Brain microvascular endothelial cell (primary cell): ENCODE measurements around the gene NHLH1.
"Not testable (repeated sequence)": the region's sequence is repeated elsewhere in the genome, so short reads cannot be mapped to it uniquely, and the experiment has no call there.

Experiments
- DNase-seq: peaks from one replicate; pipeline ENCODE4 v3.0.0-alpha.2; 2020
- H3K27ac ChIP-seq: fragments of 250-450 bp; sonication (Bioruptor Pico); 2 replicates; pipeline ENCODE4 v1.5.1; 2020; ENCODE audit warnings: mild to moderate bottlenecking, moderate library complexity
- H3K27me3 ChIP-seq: fragments of 250-450 bp; sonication (Bioruptor Pico); replicated peaks from 2 replicates; pipeline ENCODE4 v1.5.1; 2020; ENCODE audit warnings: mild to moderate bottlenecking
- H3K36me3 ChIP-seq: fragments of 250-450 bp; sonication (Bioruptor Pico); replicated peaks from 2 replicates; pipeline ENCODE4 v1.5.1; 2020; ENCODE audit warnings: mild to moderate bottlenecking
- H3K4me3 ChIP-seq: 2 replicates; pipeline ENCODE4 v1.5.1; 2011; ENCODE audit warnings: low read depth, mild to moderate bottlenecking, control low read depth, low read length, moderate library complexity
- CTCF ChIP-seq: IDR thresholded peaks from 2 replicates; pipeline ENCODE4 v1.5.1; 2011; ENCODE audit warnings: low read depth, mild to moderate bottlenecking, moderate library complexity, low read length, control low read depth, inconsistent platforms; ENCODE audit errors: missing control alignments
- in situ Hi-C: cut with HindIII; loops from 2 replicates; pipeline ENCODE4 v1.10.0; 2017; ENCODE audit warnings: low sequenced_read_pairs, low pct_ligation_motif_present

The NHLH1 gene

GRCh38 chr1:160373696-160374095 lies 6.8 kb downstream of the NHLH1 start:
- in situ Hi-C loops: no loop called here
- TF ChIP-seq CTCF: no peak
- no peak overlapping the region for H3K4me3 ChIP-seq
- no peaks in the 10 kb centered on the region for H3K36me3 ChIP-seq
- no peak overlapping the region for H3K27ac ChIP-seq
- H3K27me3 ChIP-seq: no peaks in the 10 kb centered on the region
- no peak for DNase-seq

GRCh38 chr1:160374306-160375110 lies 7.6 kb downstream of the NHLH1 start:
- no peak for DNase-seq
- no peak for TF ChIP-seq CTCF
- H3K36me3 ChIP-seq: no peaks in the 10 kb centered on the region
- H3K4me3 ChIP-seq: no peak overlapping the region
- H3K27me3 ChIP-seq: no peaks in the 10 kb centered on the region
- in situ Hi-C loops: no loop called here
- H3K27ac ChIP-seq: no peak overlapping the region

- Histone ChIP-seq H3K36me3 (no peaks in the 10 kb centered on the region), H3K27ac (no peak overlapping the region), H3K4me3 (no peak overlapping the region), H3K27me3 (no peaks in the 10 kb centered on the region)
- TF ChIP-seq CTCF: no peak
- in situ Hi-C loops: no loop called here
- DNase-seq: peak; percentile 30
These were observed 9.1 kb downstream of the NHLH1 start for GRCh38 chr1:160375788-160376524.

- peak; percentile 93 for TF ChIP-seq CTCF
- in situ Hi-C loops: no loop called here
These were observed 9.8 kb downstream of the NHLH1 start for GRCh38 chr1:160376525-160377131.

GRCh38 chr1:160377585-160378206 lies 10.8 kb downstream of the NHLH1 start:
- in situ Hi-C loops: no loop called here
- no peak overlapping the region for H3K27ac ChIP-seq
- H3K36me3 ChIP-seq: no peaks in the 10 kb centered on the region
- H3K4me3 ChIP-seq: no peak overlapping the region
- no peaks in the 10 kb centered on the region for H3K27me3 ChIP-seq
- TF ChIP-seq CTCF: no peak
- DNase-seq: peak; percentile 31

More at GRCh38 chr1:160376525-160377131, 9.8 kb downstream of the NHLH1 start:
- peak; percentile 42 for DNase-seq
- H3K27me3 ChIP-seq: no peaks in the 10 kb centered on the region
- H3K4me3 ChIP-seq: no peak overlapping the region
- H3K27ac ChIP-seq: no peak overlapping the region
- no peaks in the 10 kb centered on the region for H3K36me3 ChIP-seq

- DNase-seq, H3K4me3 ChIP-seq, H3K27me3 ChIP-seq, in situ Hi-C loops, H3K36me3 ChIP-seq, H3K27ac ChIP-seq: not testable (repeated sequence)
These were observed 17.9 kb downstream of the NHLH1 start for GRCh38 chr1:160384812-160385211.

GRCh38 chr1:160388406-160388805 lies 21.5 kb downstream of the NHLH1 start:
- DNase-seq, in situ Hi-C loops, H3K27ac ChIP-seq, H3K36me3 ChIP-seq, H3K4me3 ChIP-seq, H3K27me3 ChIP-seq: not testable (repeated sequence)
